Measurements from ENCODE around the gene ADRA2A.

Gene ADRA2A

DNA sequence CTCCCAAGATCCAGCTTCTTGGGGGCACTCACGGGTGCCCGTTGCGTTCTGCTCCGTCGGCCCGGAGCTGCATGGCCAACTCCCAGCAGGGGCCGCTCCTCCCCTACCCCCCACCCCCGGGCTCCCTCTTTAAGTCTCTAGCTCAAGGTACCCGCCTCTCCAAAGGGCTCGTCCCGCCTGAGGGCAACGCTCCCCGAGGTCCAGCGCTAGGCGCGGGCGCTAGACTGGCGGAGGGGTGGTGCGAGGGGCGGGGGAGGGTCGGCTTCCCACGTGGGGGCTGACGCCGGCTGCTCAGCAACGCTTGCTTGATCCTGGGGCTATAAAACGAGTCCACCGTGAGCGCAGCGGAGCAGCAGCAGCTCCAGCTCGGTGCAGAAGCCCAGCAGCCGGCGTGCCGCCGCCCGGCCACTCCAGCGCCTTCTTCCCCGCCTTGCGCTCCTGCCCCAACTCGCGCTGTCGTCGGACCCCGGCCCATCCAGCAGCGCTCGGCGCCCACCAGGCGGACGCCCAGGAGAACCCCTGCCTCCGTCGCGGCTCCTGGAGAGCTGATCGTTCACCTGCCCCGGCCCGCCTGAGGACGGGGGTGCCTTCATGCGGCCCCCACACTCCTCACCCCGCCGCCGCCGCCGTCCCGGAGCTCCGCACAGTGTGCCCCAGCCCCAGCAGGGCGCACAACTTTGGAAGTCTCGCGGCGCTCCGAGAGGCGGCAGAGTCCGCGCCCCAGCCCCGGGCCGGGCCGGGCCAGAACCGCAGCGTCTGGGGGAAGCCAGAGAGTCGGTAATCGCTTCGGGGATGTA lies at the start of gene ADRA2A:
Gene ADRA2A, plus strand, starts transcription at position 348 of the 797 bp plus-strand sequence. CDS start 968 bp downstream, outside the sequence.
- no peak for DNase-seq (ENCODE audit: low read depth, low spot score)

GRCh38 chr10:111030042-111030750 lies 46.6 kb upstream of the ADRA2A start:
- DNase-seq (ENCODE audit: low read depth, low spot score): no peak

DNA sequence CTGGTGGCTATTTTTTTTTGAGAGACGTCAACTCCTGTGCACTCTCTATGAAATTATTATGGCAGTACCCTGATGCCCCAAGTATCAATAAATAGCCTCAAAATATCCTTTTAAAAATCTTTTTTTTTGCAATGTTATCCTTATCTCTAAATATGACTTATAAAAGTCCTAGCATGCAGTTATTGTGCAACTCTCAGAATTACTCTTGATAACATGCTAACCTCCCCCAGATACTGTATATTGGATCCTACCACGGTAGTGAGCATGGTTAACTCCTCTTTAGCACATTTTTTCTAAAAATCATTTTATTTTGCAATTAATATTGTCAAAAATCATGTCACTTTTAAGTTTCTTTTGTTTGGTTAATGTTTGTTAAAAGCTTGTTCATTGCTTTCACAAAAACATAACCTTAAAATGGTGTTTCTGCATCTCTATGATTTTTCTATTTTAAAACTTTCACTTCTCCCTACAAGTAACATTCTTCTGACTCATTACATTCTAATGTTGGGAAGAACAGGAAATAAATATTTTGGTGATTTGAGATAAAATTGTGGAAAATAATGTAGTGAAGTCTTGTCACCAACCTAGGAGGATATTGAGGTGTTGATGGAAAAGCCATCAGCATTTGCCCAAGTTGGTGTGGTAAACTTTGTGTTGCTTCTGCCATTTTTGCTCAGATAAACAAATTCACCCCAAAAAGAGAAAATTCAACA lies 42.1 kb upstream of the ADRA2A start:
- no peak for DNase-seq (ENCODE audit: low read depth, low spot score)

DNA sequence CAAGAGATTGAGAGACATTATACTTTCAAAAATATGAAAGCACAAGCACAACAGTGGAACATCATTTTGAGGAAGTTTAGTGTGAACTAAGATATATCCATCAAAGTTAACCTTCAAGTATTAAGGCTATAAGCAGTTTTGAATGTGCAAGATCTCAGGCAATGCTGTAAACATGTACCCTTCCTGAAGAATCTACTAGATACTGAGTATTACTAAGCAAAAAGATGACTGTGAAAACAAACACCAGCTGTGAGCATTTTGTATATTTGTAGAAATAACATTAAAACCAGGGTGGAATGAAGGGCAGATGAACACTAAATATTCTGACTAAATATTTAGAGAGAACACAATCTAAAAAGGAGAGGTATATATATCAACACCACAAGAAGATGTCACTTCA lies 41.3 kb upstream of the ADRA2A start:
- DNase-seq (ENCODE audit: low read depth, low spot score): peak; percentile 41

DNA sequence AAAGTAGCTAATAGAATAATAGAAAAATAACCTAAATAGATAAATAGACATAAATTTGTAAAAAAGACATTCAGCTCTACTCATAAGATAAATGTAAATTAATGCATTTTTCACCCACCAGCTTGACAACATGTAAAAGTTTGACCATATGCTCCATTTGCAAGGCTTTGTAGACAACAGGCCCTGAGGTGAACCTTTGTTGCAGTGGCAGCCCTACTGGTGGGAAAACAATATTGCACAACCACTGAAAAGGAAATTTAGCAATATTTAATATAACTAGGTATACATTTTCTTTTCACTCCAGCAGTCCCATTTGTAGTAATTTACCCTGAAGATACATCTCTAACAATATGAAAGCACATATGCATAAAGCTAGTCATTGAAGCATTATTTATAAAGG lies 39.0 kb upstream of the ADRA2A start:
- no peak for DNase-seq (ENCODE audit: low read depth, low spot score)

GRCh38 chr10:111039522-111039921 lies 37.3 kb upstream of the ADRA2A start:
- no peak for DNase-seq (ENCODE audit: low read depth, low spot score)

DNA sequence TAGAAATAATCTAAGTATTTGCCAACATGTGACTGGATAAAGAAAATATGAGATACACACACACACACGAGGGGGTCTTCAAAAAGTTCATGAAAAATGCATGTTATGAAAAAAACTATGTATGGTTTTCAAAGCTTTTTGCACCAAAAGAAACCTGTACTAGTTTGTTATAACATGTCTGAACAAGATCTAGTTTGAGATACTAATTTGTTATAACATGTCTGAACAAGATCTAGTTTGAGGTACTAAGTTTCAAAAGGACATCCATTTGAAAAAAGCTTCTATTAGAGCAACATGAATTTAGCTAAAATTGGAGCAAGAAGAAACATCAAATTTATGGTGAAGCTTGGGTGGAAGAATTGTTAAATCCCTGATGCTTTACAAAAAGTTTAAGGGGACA lies 19.8 kb upstream of the ADRA2A start:
- no peak for DNase-seq (ENCODE audit: low read depth, low spot score)

DNA sequence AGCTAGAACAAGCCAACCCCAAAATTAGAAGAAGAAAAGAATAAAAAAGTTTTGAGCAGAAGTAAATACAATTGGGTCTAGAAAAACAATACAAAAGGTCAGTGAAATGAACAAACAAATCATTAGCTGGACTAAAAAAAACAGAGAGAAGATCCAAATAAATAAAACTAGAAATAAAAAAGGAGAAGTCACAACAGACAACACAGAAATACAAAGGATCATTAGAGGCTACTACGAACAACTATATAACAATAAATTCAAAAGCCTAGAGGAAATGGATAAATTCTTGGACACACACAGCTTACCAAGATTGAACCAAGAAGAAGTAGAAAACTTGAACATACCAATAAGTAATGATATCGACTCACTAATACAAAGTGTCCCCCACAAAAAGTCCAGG lies 13.4 kb upstream of the ADRA2A start:
- DNase-seq (ENCODE audit: low read depth, low spot score): no peak

GRCh38 chr10:111072232-111072631 lies 4.6 kb upstream of the ADRA2A start:
- no peak for DNase-seq (ENCODE audit: low read depth, low spot score)

DNA sequence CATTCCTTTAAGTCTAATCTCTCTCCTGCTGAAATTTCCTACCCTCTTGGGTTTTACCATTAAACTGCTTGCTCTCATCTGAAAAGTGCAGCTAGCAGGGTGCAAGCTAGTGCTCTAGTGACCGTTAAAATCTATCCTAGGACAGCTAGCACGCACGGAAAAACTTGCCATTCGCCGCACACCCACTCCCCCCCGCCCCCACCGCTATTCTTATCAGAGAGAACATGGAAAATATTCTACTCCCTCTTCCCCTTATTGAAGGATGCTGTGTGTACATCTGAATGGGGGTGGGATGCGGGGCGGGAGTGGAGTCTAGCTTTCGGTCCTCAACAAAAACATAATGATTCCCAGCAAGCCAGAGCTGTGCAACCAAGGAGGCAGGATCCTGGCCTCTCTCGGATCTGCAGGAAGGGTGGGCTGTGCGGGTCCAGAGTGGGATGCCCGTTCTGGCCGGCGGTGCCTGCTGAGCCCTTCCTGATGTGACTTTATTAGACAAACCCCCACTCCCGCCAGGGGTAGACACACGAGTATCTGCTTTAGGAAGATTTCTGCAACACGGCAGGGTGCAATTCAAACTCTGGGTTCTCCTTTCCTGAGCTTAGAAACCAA lies 1.1 kb upstream of the ADRA2A start:
- no peak for DNase-seq (ENCODE audit: low read depth, low spot score)

GRCh38 chr10:111076191-111076681 lies 593 bp upstream of the ADRA2A start:
- peak; percentile 12 for DNase-seq (ENCODE audit: low read depth, low spot score)

DNA sequence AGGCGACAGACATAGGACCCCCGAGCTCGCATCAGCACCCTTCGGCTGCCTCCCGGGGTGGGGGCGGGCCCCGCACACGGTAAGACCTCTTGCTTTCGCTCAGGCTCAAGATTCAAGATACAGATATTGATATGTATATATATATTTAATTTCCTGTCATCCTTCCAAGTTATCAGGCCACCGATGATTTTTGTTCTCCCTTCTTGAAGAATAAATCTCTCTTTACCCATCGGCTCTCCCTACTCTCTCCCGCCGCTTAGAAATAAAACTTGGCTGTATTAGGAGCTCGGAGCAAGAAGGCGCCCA lies 603 bp downstream of the ADRA2A start:
- DNase-seq (ENCODE audit: low read depth, low spot score): no peak

DNA sequence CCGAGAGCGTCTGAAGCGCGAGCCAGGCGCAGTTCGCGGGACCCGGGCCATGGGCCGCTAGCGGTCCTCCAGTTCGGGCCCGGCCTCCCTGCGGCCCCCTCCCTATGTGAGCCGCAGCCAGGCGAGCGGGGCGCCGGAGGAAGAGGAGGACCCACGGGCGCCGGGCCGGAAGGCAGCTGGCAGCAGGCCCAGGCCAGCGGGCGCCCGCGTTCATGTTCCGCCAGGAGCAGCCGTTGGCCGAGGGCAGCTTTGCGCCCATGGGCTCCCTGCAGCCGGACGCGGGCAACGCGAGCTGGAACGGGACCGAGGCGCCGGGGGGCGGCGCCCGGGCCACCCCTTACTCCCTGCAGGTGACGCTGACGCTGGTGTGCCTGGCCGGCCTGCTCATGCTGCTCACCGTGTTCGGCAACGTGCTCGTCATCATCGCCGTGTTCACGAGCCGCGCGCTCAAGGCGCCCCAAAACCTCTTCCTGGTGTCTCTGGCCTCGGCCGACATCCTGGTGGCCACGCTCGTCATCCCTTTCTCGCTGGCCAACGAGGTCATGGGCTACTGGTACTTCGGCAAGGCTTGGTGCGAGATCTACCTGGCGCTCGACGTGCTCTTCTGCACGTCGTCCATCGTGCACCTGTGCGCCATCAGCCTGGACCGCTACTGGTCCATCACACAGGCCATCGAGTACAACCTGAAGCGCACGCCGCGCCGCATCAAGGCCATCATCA lies 1.1 kb downstream of the ADRA2A start:
- DNase-seq (ENCODE audit: low read depth, low spot score): no peak

DNA sequence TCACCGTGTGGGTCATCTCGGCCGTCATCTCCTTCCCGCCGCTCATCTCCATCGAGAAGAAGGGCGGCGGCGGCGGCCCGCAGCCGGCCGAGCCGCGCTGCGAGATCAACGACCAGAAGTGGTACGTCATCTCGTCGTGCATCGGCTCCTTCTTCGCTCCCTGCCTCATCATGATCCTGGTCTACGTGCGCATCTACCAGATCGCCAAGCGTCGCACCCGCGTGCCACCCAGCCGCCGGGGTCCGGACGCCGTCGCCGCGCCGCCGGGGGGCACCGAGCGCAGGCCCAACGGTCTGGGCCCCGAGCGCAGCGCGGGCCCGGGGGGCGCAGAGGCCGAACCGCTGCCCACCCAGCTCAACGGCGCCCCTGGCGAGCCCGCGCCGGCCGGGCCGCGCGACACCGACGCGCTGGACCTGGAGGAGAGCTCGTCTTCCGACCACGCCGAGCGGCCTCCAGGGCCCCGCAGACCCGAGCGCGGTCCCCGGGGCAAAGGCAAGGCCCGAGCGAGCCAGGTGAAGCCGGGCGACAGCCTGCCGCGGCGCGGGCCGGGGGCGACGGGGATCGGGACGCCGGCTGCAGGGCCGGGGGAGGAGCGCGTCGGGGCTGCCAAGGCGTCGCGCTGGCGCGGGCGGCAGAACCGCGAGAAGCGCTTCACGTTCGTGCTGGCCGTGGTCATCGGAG lies 1.8 kb downstream of the ADRA2A start:
- no peak for DNase-seq (ENCODE audit: low read depth, low spot score)

DNA sequence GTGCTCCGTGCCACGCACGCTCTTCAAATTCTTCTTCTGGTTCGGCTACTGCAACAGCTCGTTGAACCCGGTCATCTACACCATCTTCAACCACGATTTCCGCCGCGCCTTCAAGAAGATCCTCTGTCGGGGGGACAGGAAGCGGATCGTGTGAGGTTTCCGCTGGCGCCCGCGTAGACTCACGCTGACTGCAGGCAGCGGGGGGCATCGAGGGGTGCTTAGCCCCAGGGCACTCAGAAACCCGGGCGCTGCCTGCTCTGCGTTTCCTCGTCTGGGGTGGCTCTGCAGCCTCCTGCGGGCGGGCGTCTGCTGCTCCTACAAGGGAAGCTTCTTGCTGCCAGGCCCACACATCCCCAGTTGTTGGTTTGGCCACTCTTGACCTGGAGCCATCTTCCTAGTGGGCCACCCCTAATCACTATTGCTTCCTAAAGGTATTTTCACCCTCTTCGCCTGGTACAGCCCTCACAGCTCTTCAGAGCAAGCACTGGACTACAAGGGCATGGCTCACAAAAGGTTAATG lies 2.5 kb downstream of the ADRA2A start:
- no peak for DNase-seq (ENCODE audit: low read depth, low spot score)

- DNase-seq (ENCODE audit: low read depth, low spot score): no peak
These were observed 3.0 kb downstream of the ADRA2A start for GRCh38 chr10:111079781-111080180.

DNA sequence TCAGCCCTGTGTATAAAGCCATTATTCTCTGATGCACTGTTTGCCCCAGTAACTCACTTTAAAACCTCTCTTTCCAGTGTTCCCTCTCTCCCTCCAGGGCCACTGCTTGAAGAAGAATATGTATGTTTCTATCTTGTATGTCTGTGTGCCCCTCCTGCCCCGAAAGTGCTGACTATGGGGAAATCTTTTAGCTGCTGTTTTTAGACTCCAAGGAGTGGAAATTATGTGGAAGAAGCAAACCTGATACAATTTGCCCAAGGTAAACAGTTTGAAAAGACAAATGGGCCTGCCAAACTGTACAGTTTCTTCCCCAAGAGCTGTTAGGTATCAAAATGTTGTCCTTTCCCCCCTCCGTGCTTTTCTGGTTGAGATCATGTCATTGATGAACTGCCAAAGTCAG lies 3.4 kb downstream of the ADRA2A start:
- DNase-seq (ENCODE audit: low read depth, low spot score): no peak

- DNase-seq (ENCODE audit: low read depth, low spot score): no peak
These were observed 4.8 kb downstream of the ADRA2A start for GRCh38 chr10:111081595-111081994.

- no peak for DNase-seq (ENCODE audit: low read depth, low spot score)
These were observed 5.5 kb downstream of the ADRA2A start for GRCh38 chr10:111082102-111082975.

Measured in smooth muscle cell of the brain vasculature (primary cell).